Gastrocnemius medialis (tissue), 4 donors: Measurements from ENCODE around the gene BDKRB1.

ENCODE experiments used
- CTCF ChIP-seq, 5 experiments: fragments of 450-650 bp in 3 of 5; fragments of 200-600 bp in 2 of 5; sonication (generic) in 2 of 5; IDR thresholded peaks in 4 of 5; conservative IDR thresholded peaks in 1 of 5; 1 replicate in 4 of 5; 2 replicates in 1 of 5; pipeline ENCODE4 v1.5.1; 2016 to 2019; ENCODE audit warnings: antibody characterized with exemption in 5 of 5, mild to moderate bottlenecking in 3 of 5, moderate library complexity in 3 of 5
- POLR2A ChIP-seq, 2 donors: fragments of 450-650 bp; IDR thresholded peaks; one replicate each; pipeline ENCODE4 v1.6.1; 2017; ENCODE audit warnings: antibody characterized with exemption in 2 of 2, mild to moderate bottlenecking in 2 of 2, moderate library complexity in 2 of 2

- TF ChIP-seq POLR2A (IDR thresholded peaks at IDR 0.05) (no peak), CTCF (IDR thresholded peaks at IDR 0.05 in 4 of 5, conservative IDR thresholded peaks at IDR 0.05 in 1 of 5) (no peak)
Measured at GRCh38 chr14:96235426-96235825, 20.6 kb upstream of the BDKRB1 start.
